ENCODE results near the gene EPN2. TPM values are rescaled to one million over a fixed set of nuclear protein-coding genes. Genes with fewer than 3 reads are reported as not detected.

EPN2 gene
- total RNA-seq, 4 donors from 2014 or later = 23.9 to 35.1 (median 34.1) TPM

GRCh38 chr17:19366637-19366972, 129.4 kb downstream of the EPN2 start:
- no peak overlapping the region for H3K27ac ChIP-seq
- H3K36me3 ChIP-seq = no peaks in the 10 kb centered on the region
- no peaks in the 10 kb centered on the region for H3K9me3 ChIP-seq
- H3K4me1 ChIP-seq = peaks cover 0 to 23% (median 6%) of the 10 kb centered on the region in 4 donors
- H3K4me3 ChIP-seq = no peak overlapping the region
- no peaks in the 10 kb centered on the region for H3K27me3 ChIP-seq
- TF ChIP-seq POLR2A (IDR thresholded peaks at IDR 0.05) = no peak
- TF ChIP-seq, protein P1, sequence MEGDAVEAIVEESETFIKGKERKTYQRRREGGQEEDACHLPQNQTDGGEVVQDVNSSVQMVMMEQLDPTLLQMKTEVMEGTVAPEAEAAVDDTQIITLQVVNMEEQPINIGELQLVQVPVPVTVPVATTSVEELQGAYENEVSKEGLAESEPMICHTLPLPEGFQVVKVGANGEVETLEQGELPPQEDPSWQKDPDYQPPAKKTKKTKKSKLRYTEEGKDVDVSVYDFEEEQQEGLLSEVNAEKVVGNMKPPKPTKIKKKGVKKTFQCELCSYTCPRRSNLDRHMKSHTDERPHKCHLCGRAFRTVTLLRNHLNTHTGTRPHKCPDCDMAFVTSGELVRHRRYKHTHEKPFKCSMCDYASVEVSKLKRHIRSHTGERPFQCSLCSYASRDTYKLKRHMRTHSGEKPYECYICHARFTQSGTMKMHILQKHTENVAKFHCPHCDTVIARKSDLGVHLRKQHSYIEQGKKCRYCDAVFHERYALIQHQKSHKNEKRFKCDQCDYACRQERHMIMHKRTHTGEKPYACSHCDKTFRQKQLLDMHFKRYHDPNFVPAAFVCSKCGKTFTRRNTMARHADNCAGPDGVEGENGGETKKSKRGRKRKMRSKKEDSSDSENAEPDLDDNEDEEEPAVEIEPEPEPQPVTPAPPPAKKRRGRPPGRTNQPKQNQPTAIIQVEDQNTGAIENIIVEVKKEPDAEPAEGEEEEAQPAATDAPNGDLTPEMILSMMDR (IDR thresholded peaks at IDR 0.05) = no peak
- DNase-seq = no peak

DNA sequence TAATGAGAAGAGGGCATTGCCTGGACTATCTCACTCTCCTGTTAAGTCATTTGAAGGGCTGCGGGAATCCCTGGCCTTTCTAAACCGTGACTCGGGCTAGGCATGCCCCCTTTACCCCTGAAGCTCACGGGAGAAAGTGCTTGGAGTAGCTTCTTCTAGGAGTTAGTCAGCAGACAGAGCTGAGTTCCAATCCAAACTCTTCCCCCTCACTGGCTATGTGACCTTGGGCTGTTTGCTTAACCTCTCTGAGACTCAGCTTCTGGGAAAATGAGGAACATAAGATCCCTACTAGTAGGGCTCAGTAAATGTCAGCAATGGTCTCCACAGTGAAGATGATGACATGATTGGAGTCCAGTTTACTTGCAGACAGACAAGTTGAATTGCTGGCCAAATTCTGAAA, 131.1 kb downstream of the EPN2 start:
- Histone ChIP-seq H3K27ac (no peak overlapping the region), H3K27me3 (no peaks in the 10 kb centered on the region), H3K9me3 (no peaks in the 10 kb centered on the region), H3K36me3 (no peaks in the 10 kb centered on the region), H3K4me1 (peaks cover 0 to 18% (median 4%) of the 10 kb centered on the region in 4 donors), H3K4me3 (no peak overlapping the region)
- TF ChIP-seq, protein P1 (IDR thresholded peaks at IDR 0.05) = no peak
- TF ChIP-seq POLR2A (IDR thresholded peaks at IDR 0.05) = no peak
- DNase-seq = peak in 1 of 3 donors; percentile 5

DNA sequence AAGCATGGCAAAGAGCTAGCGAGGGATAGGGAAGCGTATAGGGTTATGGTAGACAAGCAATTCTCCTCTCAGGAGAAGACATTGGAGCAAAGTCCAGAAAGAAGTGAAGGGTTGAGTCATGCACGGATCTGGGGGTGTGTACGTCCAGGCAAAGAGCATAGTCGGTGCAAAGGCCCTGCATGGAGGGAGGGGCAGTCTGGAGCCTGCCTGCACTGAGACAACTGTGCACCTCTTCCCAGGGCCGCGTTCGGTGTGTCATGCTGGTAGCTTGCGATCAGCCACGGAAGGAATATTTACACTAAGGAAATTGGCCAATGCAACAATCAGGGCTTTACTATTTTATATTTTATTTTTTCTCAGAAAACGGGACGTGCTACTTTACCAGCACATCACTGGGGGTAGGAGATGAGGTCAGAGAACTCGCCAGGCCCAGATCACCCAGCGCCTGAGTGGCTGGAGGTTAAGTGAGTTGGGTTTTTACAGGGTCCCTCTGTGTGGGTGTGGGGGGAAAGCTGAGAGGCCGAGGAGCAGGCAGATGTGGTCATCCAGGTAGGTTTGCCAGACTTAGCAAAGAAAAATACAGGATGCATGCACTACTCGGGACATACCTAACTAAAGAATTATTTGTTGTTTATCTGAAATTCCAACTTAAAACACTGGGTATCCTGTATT, 132.1 kb downstream of the EPN2 start:
- H3K4me3 ChIP-seq = no peak overlapping the region
- no peaks in the 10 kb centered on the region for H3K36me3 ChIP-seq
- H3K27me3 ChIP-seq = no peaks in the 10 kb centered on the region
- TF ChIP-seq POLR2A (IDR thresholded peaks at IDR 0.05) = no peak
- TF ChIP-seq, protein P1 (IDR thresholded peaks at IDR 0.05) = no peak
- H3K4me1 ChIP-seq = peaks cover 0 to 18% (median 4%) of the 10 kb centered on the region in 4 donors
- DNase-seq = peak in 2 of 3 donors; percentile 76 to 81
- peak overlapping the region in 2 of 4 donors; percentile 17 to 34 for H3K27ac ChIP-seq
- H3K9me3 ChIP-seq = no peaks in the 10 kb centered on the region

GRCh38 chr17:19369846-19370492, 132.8 kb downstream of the EPN2 start:
- Histone ChIP-seq H3K36me3 (no peaks in the 10 kb centered on the region), H3K9me3 (no peaks in the 10 kb centered on the region), H3K4me1 (peaks cover 0 to 18% (median 4%) of the 10 kb centered on the region in 4 donors), H3K4me3 (no peak overlapping the region), H3K27ac (peak overlapping the region in 2 of 4 donors; percentile 7 to 19), H3K27me3 (no peaks in the 10 kb centered on the region)
- TF ChIP-seq, protein P1 (IDR thresholded peaks at IDR 0.05) = no peak
- no peak for TF ChIP-seq POLR2A (IDR thresholded peaks at IDR 0.05)
- DNase-seq = peak in 1 of 3 donors; percentile 59

GRCh38 chr17:19370493-19370960, 133.4 kb downstream of the EPN2 start:
- Histone ChIP-seq H3K9me3 (no peaks in the 10 kb centered on the region), H3K27me3 (no peaks in the 10 kb centered on the region), H3K36me3 (no peaks in the 10 kb centered on the region), H3K4me3 (no peak overlapping the region), H3K4me1 (peaks cover 0 to 18% (median 4%) of the 10 kb centered on the region in 4 donors), H3K27ac (peak overlapping the region in 2 of 4 donors; percentile 7 to 25)
- TF ChIP-seq POLR2A (IDR thresholded peaks at IDR 0.05) = no peak
- TF ChIP-seq, protein P1 (IDR thresholded peaks at IDR 0.05) = no peak
- DNase-seq = peak in 2 of 3 donors; percentile 56 to 72
